ENCODE measurements around the gene EHMT2.

EHMT2 gene

GRCh38 chr6:31899882-31900722 lies 2.6 kb upstream of the EHMT2 start:
- DNase-seq (ENCODE audit: low spot score): no peak
- in situ Hi-C loops (cut with MboI; ENCODE audit: low pct_unique_long_range_greater_than_20kb, low sequenced_read_pairs, unreplicated experiment): no loop called here
- TF ChIP-seq CTCF (IDR thresholded peaks at IDR 0.05; ENCODE audit: extremely low read depth, insufficient read depth, missing control alignments): no peak

DNA sequence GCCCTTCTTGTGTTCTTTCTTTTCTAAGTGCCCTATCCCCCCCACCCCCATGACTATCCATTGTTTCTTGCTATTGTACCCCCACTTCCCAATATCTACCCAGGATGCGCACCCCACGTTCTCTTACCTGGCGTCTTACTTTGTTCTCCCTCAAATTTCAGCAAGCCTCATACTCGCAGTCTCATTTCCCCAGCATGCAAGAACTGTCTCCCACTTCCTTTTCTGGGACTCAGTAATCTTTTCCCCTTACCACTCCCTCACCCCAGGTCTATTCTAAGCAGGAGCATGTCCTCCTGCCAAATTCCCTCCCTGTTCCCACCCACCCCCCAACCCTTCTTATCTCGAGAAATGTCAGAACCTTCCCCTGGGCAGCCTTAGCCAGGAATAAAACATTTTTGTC lies 1.7 kb upstream of the EHMT2 start:
- in situ Hi-C loops (cut with MboI; ENCODE audit: low pct_unique_long_range_greater_than_20kb, low sequenced_read_pairs, unreplicated experiment): no loop called here
- no peak for DNase-seq (ENCODE audit: low spot score)
- no peak for TF ChIP-seq CTCF (IDR thresholded peaks at IDR 0.05; ENCODE audit: extremely low read depth, insufficient read depth, missing control alignments)

- in situ Hi-C loops (cut with MboI; ENCODE audit: low pct_unique_long_range_greater_than_20kb, low sequenced_read_pairs, unreplicated experiment): no loop called here
- no peak for TF ChIP-seq CTCF (IDR thresholded peaks at IDR 0.05; ENCODE audit: extremely low read depth, insufficient read depth, missing control alignments)
- peak; percentile 55 for DNase-seq (ENCODE audit: low spot score)
Observed at GRCh38 chr6:31898383-31899011, 999 bp upstream of the EHMT2 start.

DNA sequence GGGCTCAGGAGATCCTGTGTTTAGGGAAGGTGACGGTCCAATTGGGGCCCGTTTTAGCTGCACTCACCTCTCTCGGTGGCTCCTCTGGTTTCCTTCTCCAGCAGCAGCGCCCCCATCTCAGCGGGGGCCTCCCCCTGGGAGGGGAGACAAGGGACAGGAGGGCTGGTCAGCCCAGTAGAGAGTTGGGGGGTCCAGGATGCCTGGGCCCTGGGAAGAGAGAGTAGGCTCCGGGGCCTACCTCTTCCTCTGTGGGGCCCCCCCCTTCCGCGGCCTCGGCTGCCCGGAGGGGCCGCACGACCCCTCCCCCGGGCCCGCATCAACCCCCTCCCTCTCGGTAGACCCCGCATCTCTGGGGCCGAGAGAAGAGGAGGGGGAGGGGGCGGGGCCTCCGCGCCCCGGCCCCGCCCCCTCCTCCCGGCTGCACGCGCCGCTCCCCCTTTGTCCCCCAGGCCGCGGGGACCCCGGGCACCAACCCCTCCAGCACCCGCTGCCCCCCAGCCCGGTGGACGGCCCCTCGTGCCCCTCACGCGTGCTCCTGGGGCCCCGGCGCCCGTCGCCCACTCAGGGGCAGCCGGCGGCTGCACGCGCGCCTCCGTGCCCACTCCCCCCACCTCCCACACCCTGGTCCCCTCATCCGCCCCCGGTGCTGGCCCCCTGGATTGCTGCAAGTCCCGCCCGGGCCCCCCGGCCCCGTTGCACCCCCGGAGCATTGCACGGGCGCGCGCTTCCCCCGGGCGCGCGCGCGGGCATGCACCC lies 464 bp downstream of the EHMT2 start:
- in situ Hi-C loops (cut with MboI; ENCODE audit: low pct_unique_long_range_greater_than_20kb, low sequenced_read_pairs, unreplicated experiment): no loop called here
- peak; percentile 43 for DNase-seq (ENCODE audit: low spot score)

GRCh38 chr6:31896493-31896855 lies 1.0 kb downstream of the EHMT2 start:
- no peak for DNase-seq (ENCODE audit: low spot score)
- TF ChIP-seq CTCF (IDR thresholded peaks at IDR 0.05; ENCODE audit: extremely low read depth, insufficient read depth, missing control alignments): no peak
- in situ Hi-C loops (cut with MboI; ENCODE audit: low pct_unique_long_range_greater_than_20kb, low sequenced_read_pairs, unreplicated experiment): no loop called here

More for the DNA sequence above, 464 bp downstream of the EHMT2 start:
- TF ChIP-seq CTCF (IDR thresholded peaks at IDR 0.05; ENCODE audit: extremely low read depth, insufficient read depth, missing control alignments): no peak

DNA sequence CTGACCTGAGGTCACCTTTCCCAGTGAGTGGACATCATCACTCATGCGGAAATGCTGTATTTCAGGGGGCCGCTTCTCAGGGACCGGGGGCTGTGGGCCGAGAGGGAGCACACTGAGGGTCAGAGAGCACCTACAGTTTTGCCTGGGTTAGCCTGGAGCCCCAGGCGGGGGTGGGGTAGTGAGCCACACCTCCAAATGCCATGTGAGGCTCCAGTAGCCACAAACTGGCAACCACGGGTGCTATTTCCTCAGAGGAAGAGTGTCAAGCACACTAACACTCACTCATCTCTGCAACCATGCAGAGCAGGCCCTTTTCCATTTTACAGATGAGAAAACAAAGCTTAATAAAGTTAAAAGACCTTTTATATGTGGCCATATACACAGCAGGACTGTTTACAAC lies 4.7 kb downstream of the EHMT2 start:
- no peak for TF ChIP-seq CTCF (IDR thresholded peaks at IDR 0.05; ENCODE audit: extremely low read depth, insufficient read depth, missing control alignments)
- DNase-seq (ENCODE audit: low spot score): no peak
- in situ Hi-C loops (cut with MboI; ENCODE audit: low pct_unique_long_range_greater_than_20kb, low sequenced_read_pairs, unreplicated experiment): no loop called here

Data from GM13977 (cell line).